NCI-H1105 (cell line): ENCODE measurements around the gene CSNK1A1.
A peak's percentile ranks its signal among the peaks of the same experiment; 100 is the strongest.
"Not testable (repeated sequence)": the region's sequence is repeated elsewhere in the genome, so short reads cannot be mapped to it uniquely, and the experiment has no call there.

Experiments used
- DNase-seq: peaks from one replicate; lab custom pipeline; 2025; lab: John Stamatoyannopoulos, UW

CSNK1A1 gene

DNA sequence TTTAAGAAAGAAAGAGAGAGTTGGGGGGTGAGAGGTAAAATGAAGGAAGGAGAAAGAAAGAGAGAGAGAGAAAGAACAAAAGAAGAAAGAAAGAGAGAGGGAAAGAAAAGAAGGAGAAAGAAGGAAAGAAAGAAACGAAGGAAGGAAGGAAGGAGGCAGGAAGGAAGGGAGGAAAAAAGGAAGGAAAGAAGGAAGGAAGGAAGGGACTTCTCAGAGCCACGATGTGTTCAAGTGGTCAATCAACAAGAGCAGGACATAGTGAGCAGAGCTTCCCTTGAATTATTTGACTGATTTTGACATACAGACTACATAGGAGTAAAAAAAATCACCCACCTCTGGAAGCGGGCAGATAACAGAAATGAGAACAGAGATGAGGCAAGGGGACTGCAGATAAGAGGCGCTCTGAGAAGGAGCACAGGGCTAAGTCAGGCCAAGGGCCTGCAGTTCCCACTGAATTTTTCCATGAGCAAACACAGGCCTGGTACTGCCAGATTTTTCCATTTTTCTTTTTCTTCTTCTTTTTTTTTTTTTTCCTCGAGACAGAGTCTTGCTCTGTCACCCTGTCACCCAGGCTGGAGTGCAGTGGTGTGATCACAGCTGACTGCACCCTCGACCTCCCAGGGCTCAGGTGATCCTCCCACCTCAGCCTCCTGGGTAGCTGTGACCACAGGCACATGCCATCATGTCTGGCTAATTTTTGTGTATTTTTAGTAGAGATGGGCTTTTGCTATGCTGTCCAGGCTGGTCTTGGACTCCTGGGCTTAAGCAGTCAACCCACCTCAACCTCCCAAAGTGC lies 94.4 kb downstream of the CSNK1A1 start:
- DNase-seq: no peak

DNA sequence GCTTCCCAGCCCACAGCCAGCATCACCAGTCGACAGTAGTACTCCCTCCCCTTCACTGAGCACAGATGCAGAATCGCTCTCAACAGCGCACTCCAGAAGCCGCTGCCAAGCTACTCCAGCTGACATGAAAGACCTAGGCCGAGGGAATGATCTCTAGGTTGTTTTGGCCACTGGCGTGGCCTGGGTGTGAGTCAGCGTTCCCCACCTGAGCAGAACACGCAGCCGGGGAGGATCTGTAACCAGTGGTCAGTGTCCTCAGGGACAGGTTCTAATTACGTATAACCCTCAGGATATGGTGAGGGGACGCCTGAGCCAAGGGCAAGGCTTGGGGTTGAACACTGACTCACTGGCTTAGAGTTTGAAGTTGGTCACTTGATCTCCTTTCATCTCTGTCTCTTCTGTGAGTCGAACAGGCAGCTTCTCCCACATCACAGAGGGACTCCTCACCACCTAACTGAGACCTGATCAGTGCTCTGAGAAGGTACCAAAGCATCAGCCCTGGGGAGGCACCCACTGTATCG lies 95.3 kb downstream of the CSNK1A1 start:
- no peak for DNase-seq

DNA sequence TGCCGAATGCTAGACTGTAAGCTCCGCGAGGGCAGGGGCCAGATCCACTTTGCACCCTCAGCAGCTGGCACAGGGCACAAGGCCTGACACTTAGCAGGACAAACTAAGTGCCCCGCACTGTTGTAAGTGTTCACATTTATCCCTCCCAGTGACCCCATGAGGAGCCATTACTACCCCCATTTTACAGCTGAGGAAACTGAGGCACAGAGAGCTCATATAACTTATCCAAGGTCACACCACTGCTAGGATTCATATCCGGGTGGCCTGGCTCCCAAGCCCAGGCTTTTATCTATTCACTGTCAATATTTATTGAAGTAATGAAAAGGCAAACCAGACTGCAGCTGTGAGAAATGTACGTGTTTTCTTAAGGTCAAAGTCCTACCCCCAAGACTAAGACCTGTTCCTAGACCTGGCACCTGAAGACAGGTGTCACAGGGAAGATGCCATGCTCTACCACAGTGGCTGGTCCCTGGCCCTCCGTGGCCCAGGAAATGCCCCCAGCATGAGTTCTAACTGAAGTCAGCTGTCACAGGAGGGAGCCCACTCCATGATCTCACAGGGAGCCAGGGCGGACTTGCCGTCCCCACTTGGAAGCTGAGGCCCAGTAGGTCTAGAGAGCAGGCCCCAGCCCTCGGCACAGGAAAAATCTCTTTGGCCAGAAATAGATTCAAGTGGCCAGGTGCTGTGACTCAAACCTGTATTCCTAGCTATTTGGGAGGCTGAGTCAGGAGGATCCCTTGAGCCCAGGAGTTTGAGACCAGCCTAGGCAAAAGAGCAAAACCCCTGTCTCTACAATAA lies 97.4 kb downstream of the CSNK1A1 start:
- no peak for DNase-seq

DNA sequence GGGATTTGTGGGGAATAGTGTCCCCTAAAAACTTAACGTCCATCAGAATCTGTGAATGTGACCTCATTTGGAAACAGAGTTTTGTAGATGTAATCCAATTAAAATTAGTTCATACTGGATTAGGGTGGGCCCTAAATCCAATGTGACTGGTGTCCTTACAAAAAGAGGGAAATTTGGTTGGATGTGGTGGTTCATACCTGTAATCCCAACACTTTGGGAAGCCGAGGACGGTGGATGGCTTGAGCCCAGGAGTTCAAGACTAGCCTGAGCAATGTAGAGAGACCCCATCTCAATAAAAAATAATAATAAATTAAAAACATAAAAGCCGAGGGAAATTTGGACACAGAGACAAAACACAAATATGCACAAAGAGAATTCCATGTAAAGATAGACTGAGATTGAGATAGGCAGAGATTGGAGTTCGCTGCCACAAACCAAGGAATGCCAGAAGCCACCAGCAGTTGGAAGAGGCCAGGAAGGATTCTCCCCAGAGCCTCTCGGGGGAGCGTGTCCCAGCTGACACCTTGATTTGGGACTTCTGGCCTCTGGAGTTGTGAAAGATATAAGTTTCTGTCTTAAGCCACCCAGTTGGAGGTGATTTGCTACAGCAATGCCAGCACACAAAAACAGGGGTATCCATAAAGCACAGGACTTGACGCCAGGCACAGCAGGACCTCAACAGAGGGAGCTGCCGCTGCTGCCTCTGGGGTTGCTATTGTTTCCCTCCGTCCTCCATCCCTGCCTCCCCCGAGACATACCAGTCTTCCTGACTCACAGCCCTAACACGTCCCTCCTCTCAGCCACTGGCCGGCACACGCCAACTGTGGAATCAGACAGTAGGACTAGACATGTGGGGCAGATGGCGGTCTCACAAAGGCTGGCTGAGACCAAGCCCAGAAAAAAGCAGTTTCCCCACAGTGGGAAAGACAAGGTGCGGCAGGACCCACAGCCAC lies 98.3 kb downstream of the CSNK1A1 start:
- no peak for DNase-seq

DNA sequence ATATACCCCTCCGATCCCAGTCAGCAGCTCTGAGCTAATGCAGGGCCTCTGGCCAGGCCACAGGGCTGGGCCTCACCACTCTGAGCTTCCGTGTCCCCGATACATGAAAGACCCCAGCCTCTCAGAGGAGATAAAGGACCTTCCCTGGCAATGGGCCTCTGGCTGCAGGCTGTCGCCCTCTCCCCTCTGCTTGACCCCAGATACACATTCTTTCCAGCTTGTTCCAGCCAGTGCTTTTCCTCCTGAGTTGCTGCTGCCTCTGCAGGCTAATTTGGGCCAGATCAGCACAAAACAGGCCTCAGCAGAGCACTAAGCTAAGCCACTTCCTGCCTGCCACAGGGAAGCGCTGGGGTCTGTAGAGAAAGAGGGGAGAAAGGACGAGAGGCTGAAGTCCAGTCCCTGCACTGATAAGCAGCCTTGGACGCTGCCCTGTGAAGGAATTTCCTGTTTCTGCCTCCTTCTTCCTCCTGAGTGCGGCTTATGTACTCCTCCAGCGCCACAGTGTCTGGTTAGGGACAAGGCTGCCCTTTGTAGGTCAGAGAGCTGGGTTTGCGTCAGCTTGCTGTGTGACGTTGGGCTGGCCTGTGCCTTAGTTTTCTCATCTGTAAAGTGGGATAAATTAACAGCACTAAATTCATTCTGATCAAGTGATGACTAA lies 99.1 kb downstream of the CSNK1A1 start:
- DNase-seq: no peak

DNA sequence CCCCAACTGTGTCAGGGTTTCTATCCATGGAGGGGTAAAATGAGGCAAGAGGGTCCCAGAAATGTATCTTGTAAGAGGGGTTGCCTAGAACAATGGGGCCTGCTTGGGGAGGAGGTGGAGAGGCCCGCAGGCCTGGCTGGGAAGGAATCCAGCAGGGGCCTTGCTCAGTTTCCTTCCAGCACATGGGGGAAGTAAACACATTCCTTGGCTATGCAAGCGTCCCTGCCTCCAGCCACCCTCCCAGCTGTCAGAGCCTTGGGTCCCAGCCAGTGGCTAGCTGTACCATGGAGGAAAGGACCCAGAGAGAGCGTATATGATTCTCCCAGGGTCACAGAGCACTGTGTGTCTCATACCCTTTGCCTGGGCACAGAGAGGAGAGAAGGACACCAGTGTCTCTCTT lies 101.0 kb downstream of the CSNK1A1 start:
- DNase-seq: no peak

DNA sequence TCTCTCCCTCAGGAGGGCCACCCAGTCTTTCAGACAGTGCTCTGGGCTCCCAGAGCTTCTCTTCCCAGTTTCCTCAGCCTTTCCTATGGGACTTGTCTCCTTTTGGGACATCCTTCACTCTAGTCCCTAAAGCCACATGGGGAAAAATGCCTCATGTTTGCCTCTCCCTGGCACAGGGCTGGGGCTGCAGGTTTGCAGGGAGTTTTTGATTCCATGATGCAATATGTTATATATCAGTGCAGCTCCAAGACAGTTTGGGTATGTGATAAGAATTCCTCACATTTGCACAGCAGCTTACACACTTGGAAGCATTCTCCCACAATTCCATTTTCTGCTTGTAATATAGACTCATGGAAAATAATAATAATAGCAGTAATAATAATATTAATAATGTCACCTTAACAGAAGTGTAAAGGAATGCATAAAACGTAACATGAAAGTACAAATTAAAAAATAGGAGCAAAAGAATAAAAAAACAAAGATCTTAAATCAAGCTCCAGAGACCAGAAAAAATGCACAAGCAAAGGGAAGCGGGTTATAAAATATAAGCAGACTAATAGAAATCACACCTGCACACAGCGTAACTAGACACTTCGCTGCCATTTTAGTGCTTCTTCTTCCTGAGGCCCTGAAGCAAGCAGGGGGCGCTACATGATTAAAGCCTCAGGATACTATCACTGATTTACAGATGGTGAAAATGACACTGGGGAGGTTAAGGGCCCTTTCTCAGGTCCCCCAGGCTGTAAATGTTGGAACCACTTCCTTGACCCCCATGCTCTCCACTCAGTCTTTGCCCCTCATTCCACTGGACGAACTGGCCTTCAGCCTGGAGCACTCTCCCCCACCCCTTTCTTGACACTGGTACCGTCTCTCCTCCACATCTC lies 102.2 kb downstream of the CSNK1A1 start:
- no peak for DNase-seq

DNA sequence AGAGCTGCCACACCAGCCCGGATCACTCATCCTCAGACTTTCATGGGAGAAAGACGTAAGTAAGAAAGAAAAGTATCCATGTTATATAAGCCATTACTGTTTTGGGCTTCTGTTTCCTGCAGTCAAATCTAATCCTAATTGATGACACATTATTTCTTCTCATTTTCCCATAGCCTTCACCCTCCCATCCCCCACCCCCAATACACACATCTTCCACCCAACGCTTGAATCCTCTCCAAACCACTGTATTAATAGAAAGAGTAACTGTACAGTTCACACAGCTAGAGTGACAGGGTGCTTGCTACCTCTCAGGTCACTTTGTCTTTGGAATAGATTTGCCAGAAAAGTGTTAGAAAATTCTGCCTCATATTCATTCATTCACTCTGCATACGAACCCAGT lies 102.8 kb downstream of the CSNK1A1 start:
- no peak for DNase-seq

DNA sequence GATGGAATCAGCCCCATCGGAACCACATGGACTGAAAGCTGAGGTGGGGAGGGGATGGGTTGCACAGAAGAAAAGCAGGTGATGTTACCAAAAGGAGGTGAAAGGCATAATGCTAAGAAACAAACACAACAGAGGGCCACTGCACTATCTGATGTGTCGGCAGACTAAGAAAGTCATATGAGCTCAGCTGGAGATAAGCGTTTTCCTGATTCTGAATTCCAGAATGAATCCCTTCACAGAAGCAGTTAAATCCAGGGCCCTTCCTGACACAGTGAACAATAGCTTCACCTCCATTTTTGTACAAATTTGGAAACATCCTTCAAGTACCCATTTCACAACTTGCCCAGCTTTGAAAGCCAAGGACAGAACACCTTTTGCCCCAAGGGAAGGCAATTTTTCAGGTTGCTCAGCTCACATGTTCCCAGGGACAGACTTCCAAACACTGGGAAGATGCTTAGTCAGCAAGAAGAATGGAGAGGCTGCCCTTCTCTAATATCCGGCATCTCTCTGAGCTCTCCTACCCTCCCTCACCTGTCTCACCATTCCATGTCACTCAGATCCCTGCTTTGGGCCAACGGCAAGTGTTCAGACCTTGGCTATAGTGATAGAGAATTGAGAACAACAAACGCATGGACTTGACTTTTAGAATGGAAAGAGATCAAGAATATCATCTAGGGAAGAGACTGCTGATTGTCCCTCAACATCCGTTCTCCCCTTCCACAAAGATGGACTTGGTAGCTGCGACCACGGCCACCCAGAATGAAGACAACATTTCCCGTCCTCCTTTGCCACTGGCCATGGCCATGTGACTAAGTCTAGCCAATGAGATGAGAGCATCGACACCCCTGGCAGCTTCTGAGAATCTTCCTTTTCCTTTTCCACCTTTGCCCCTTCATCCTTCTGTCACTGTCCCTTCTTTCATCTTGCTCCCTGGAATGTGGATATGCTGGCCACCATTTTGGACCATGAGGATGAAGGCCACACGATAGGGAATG lies 103.6 kb downstream of the CSNK1A1 start:
- no peak for DNase-seq

DNA sequence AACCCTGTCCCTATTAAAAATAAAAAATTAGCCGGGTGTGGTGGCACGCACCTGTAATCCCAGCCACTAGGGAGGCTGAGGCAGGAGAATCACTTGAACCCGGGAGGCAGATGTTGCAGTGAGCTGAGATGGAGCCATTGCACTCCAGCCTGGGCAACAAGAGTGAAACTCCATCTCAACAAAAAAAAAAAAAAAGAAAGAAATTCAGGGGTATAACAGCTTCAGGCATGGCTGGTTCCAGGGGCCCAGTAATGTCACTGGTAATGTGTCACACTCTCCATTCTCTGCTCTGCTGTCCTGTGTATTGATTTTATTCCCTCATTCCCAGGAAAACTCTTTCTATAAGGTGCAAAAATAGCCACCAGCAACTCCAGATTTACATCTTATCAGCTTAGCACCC lies 104.4 kb downstream of the CSNK1A1 start:
- DNase-seq: not testable (repeated sequence)

DNA sequence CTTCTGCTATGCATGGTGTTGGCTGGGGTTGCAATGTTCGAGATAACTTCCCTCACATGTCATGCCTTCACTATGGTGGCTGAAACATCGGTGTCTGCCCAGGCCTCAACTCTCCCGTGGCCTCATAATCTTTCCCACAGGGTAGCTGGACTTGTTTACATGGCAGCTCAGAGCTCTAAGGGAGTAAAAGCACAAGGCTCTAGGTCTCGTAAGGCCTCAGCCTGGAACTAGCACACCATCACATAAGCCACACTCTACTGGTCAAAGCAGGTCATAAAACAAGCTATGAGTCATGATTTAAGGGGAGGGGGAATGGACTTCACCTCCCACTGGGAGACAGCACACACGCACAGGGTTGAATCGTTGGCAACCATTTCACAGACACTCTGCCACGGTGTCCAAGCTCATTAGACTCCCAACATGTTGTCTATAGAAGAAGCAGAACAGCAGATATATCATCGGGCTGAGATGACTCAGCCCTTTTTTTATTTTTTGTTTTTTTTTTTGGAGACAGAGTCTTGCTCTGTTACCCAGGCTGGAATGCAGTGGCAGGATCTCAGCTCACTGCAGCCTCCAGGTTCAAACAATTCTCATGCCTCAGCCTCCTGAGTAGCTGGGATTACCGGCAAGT lies 105.4 kb downstream of the CSNK1A1 start:
- no peak for DNase-seq

DNA sequence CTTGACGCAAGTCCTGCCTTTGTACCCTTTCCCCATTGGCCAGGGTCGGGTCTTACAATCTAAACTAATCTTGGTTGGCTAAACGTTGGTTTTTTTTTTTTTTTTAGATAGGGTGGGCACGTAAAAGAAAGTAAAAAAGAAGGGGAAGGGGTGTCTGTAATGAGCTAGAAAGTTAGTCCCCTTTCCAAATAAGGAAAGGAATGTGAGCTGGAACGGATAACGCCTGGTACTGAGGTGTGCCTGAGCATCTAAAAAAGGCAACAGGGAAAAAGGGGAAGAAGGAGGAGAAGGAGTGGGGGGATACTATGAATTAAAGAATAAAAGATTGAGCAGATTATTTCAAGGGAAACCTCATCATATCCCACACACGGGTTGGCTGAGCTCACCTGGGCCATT lies 105.9 kb downstream of the CSNK1A1 start:
- no peak for DNase-seq

DNA sequence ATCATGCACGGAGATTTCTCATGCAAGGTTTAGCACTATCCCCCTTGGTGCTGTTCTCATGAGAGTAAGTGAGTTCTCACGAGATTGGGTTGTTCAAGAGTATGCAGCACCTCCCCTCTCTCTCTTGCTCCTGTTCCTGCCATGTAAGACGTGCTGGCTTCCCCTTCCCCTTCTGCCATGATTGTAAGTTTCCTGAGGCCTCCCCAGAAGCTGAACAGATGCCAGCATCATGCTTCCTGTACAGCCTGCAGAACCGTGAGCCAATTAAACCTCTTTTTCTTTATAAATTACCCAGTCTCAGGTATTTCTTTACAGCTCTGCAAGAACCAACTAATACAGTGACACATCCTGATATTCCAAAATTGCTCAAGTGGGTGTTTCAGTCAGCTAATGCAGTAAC lies 106.8 kb downstream of the CSNK1A1 start:
- not testable (repeated sequence) for DNase-seq

DNA sequence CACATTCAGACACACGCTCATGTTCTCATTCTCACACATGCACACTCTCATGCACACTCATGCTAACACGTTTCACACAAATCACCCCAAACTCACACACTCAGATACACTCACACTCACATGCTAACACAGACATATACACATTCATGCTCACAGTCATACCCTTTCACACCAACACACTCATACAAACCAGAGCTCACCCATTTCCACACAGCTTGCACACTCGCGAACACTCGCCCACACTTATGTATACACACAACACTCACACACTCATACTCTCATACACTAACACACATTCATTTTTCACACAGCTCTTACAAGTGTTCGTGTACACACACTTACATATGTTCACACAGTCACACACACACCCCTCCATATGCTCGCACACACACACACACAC lies 108.0 kb downstream of the CSNK1A1 start:
- DNase-seq: no peak

DNA sequence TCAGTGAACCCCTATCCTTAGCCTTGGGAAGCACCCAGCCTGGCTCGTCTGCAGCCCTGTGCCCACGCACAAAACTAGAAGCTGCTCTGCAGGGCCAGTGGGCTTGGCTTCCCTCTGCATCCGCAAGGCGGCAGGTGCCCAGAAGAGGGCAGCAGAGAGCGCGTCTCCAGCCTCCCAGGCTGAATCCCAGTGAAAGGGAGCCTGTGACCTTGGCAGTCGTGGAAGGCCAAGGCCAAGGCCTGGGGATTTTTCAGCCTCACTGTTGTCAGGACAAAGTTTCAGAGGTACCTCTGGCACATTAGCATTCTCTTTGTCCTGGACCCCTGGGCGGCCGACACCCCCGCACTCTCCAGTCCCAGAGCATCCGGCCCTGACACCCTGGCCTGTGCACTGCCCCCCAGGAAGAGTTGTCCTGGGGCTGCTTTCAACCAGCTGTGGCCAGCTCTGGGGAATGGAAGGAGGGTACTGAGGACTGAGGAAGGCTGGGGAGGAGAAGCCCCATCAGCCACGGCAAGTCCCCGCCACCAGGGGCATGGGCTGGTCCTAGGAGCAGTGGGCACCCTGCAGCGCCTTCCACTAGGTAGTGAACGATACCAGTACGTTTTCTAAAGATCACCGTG lies 108.6 kb downstream of the CSNK1A1 start:
- DNase-seq: peak; percentile 5
